Fibroblast of skin of abdomen (primary cell): ENCODE measurements around the gene OR8D2. TPM values are rescaled to one million over a fixed set of nuclear protein-coding genes. Genes with fewer than 3 reads are reported as not detected.
A peak's percentile ranks its signal among the peaks of the same experiment; 100 is the strongest.

Source experiments
- DNase-seq: peaks from one replicate; pipeline ENCODE4 v3.0.0-alpha.2; 2013
- polyA plus RNA-seq, 2 experiments: library from polyadenylated mRNA; unstranded; fragments of 120-200 nt; gene quantifications; one replicate each; pipeline ENCODE4 v1.2.1, GENCODE V29; 2013; ENCODE audit not compliant: insufficient read length in 2 of 2

The OR8D2 gene
- not detected for polyA plus RNA-seq (2013, experiment 1 of 2; ENCODE audit: insufficient read length)
- not detected for polyA plus RNA-seq (2013, experiment 2 of 2; ENCODE audit: insufficient read length)

GRCh38 chr11:124320097-124320496 lies at the start of gene OR8D2:
OR8D2 (minus strand) TSS chr11:124320197; CDS start chr11:124320197, 0 bp downstream.
- no peak for DNase-seq

GRCh38 chr11:124359566-124359965 lies 39.6 kb upstream of the OR8D2 start:
- DNase-seq: no peak

- no peak for DNase-seq
Observed at GRCh38 chr11:124346311-124346955, 26.4 kb upstream of the OR8D2 start.

DNA sequence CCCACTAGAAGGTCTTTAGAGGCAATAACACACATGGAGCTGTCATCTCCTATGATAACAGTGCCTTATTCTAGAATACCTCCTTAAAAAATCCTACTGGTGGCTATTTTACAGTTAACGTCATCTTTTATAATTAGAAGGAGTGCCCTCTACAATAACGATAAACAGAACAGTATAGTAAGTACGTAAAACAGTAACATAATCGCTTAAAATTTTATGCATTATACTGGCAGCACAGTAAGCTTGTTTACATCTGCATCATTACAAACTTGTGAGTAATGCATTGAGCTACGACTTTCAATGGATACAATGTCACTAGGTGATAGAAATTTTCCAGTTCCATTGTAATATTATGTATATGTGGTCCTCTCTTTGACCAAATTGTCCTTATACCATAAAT lies 24.3 kb upstream of the OR8D2 start:
- DNase-seq: no peak

DNA sequence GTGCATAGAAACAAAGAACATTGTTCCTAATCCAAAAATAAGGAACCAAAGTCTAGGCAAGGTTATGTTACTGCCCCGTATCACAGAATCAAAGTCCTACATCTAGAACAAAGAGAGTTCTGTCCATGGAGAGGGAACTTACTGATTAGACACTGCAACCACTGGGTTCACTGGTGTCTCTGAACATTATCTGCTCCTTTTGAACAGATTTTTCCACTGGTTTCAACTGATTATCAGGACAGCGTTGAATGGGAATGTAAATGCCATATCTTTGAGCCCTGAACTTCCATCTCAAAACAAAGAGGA lies 20.1 kb upstream of the OR8D2 start:
- no peak for DNase-seq

GRCh38 chr11:124339396-124340141 lies 19.6 kb upstream of the OR8D2 start:
- no peak for DNase-seq

- no peak for DNase-seq
Observed at GRCh38 chr11:124331873-124332272, 11.9 kb upstream of the OR8D2 start.

DNA sequence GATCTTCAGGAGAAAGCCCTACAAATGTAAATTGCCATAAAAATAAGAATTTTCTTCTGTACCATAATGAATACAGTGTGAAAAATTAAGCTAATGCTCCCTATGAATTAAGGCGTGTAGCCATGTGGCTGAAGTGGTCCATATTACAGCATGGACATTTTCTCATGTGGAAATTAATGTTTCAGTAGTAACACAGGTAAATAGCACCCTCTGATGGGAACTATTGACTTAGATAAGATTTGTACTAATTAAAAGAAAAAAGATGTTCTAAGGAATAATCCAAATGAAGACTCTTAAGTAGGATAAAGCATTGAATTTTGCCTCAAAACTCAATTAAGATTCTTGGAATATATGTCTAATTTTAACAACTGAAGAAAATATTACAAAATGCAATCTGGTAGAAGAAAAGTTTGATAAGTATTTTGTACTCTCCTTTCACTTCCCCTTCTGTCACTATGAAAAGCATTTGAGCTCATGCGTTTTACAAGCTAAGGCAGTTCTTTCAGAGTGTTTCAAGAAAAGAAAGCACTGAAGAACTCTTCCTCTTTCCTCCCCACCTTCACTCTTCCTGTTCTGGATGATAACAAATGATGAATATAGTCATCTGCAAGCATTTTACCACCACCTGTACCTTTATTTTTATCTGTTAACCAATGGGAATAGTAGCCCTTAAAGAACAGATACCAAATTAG lies 9.9 kb upstream of the OR8D2 start:
- DNase-seq: no peak

DNA sequence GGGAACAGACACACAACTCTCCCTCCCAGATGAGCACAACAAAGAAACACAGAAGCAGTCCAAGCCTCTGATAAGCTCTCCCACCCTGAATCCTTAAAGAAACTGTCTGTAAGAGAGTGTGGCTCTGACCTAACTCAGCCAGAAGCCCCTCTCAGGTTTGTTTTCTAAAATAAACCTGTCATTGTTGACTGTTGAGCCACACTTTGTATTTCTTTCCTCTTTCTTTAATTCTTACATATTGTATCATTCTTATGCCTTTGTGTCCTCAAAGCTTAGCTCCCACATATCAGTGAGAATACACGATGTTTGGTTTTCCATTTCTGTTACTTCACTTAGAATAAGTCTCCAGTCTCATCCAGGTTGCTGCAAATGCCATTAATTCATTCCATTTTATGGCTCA lies 7.8 kb upstream of the OR8D2 start:
- no peak for DNase-seq

DNA sequence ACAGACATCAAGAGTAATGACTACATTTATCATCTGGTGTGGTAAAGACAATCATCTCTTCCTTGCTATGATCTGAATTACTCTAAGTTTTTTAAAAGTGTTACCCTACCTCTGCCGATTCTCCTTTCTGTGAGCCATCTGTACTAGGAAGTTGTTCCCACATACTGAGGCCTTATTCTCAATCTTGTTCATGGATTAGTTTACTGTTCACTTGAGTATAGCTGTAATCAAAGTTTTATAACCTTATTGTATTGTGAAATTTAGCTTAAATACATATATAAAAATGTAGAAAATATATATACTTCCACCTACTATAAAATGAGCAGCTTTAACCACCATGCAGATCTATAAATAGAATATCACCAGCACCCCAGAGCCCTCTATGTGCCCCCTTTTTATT lies 2.4 kb upstream of the OR8D2 start:
- no peak for DNase-seq

GRCh38 chr11:124315052-124315451 lies 4.9 kb downstream of the OR8D2 start:
- peak; percentile 4 for DNase-seq

DNA sequence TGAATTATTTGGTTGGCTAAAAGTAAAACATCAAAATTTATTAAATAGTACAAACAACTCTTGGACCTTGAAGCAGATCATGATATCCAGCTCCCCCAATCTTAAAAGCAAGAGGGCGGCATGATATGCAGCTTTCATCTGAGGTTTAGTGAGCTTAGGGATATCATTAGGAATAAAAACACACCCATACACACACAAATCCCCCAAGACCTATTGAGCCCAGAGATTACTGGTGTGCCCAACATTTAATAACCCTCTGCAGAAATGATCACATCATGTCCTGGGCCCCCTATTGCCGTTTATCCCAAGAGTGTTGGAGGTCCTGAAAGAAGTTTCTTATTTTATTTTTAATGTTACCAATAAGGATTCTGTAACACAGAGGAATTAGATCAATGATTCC lies 6.1 kb downstream of the OR8D2 start, which contains the start of gene OR8D1:
Gene OR8D1, minus strand, starts transcription at position 101 of the 400 bp plus-strand sequence. CDS start 3,183 bp downstream, outside the sequence.
- DNase-seq: no peak

GRCh38 chr11:124313131-124313530 lies 6.9 kb downstream of the OR8D2 start:
- no peak for DNase-seq

- no peak for DNase-seq
Observed at GRCh38 chr11:124311670-124312069, 8.3 kb downstream of the OR8D2 start.

DNA sequence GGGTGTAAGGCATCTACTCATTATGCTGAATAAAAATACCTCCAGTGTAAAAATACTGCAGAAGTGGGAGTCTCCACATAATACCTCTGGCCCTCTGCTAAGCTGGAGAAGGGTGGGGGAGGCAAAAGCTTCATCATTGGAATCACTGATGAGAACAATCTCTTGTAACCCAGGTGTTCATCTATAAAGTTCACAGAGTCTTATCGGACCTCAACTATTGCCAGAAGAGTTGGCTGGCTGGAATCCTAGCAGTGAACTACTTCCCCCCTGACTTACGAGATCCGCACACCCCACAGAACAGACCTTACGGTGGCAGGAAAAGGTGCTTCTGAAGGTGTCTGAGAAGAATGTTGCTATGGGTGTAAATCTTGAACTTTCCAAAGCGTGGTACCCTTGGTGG lies 8.7 kb downstream of the OR8D2 start:
- no peak for DNase-seq

DNA sequence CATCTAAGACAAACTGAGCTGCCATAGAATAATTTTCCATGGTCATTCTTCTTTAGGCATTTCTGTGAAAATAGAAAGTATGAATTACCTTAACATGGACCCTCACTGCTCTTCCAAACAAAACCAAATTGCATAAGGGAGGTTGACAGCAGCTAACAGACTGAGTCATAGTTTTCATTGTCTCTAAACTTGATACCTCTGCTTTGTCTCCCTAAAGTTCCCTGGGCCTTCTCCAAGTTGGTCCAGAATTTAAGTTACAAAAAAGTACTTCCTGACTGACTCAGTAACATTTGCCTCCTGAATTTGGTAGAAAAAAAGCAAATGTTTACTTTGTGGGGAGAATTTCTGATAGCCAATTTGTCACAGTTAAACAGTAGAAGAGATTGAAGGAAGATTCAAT lies 9.3 kb downstream of the OR8D2 start:
- DNase-seq: peak; percentile 3

- DNase-seq: no peak
Observed at GRCh38 chr11:124307093-124307492, 12.9 kb downstream of the OR8D2 start.

- DNase-seq: no peak
Observed at GRCh38 chr11:124302347-124303125, 17.5 kb downstream of the OR8D2 start.

GRCh38 chr11:124301548-124301947 lies 18.4 kb downstream of the OR8D2 start:
- peak; percentile 55 for DNase-seq

DNA sequence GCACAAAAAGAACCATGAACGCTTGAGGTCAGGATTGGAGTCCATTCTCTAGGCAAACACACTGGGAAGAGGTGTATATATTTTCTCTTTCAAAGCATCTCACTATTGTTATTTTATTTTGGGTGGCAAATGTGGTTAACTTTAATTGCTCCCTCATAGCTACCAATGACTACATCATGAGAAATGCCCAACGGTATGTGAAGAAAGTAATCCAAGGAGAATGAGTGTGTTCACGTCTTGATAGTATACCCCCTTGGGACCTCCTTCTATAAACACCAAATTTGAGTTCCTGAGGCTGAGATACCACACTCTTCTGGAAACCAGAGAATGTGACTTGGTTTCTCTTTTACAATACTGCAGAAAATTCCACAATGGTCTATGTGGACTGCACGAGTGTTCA lies 22.1 kb downstream of the OR8D2 start:
- peak; percentile 27 for DNase-seq

DNA sequence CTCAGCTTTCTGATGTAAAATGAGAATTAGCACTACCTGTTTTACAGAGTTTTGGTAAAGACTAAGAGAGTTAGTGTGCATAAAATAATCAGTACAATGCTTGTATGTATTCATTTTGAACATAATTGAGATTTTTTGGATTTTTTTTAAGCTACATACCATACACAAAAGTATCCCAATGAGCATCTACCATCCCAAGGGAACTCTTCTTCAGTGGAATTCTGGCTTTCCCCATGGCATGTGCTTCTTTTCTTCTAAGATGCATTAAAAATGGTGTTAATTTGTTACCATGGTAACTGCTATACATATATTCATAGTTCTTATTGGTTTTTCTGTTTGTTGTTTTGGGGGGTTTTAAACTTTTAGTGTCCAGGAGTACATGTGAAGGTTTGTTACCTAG lies 24.0 kb downstream of the OR8D2 start:
- no peak for DNase-seq

DNA sequence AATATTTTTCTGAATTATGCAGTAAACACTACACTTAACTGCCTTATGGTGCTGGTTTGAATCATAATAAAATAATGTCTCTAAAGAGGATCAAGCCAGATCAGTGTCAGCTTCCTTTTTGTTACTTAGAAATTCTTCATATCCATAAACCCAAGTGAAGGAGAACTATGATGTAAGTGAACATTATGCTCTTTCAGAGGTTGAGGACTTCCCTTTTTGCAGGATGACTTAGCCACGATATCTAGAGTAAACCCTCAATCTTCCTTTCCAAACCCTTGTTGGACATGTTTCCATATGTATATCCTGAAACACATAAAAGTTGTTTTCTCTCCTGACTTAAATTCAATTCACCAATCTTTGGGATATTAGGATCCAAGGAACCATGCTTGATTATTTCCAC lies 25.3 kb downstream of the OR8D2 start:
- DNase-seq: no peak
